HS-27A (cell line): ENCODE results near the gene RHOBTB1.
"Not testable (repeated sequence)": the region's sequence is repeated elsewhere in the genome, so short reads cannot be mapped to it uniquely, and the experiment has no call there.

Experiments used
- DNase-seq: peaks from one replicate; pipeline ENCODE4 v3.0.0-alpha.2; 2012; ENCODE audit warnings: low read depth, missing footprints

The RHOBTB1 gene, protein sequence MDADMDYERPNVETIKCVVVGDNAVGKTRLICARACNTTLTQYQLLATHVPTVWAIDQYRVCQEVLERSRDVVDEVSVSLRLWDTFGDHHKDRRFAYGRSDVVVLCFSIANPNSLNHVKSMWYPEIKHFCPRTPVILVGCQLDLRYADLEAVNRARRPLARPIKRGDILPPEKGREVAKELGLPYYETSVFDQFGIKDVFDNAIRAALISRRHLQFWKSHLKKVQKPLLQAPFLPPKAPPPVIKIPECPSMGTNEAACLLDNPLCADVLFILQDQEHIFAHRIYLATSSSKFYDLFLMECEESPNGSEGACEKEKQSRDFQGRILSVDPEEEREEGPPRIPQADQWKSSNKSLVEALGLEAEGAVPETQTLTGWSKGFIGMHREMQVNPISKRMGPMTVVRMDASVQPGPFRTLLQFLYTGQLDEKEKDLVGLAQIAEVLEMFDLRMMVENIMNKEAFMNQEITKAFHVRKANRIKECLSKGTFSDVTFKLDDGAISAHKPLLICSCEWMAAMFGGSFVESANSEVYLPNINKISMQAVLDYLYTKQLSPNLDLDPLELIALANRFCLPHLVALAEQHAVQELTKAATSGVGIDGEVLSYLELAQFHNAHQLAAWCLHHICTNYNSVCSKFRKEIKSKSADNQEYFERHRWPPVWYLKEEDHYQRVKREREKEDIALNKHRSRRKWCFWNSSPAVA

GRCh38 chr10:60944058-60944909 is at the start of gene RHOBTB1:
TSS of gene RHOBTB1 (minus strand) at chr10:60944185. CDS start at chr10:60911542, 32,643 bp downstream.
- peak; percentile 27 for DNase-seq

DNA sequence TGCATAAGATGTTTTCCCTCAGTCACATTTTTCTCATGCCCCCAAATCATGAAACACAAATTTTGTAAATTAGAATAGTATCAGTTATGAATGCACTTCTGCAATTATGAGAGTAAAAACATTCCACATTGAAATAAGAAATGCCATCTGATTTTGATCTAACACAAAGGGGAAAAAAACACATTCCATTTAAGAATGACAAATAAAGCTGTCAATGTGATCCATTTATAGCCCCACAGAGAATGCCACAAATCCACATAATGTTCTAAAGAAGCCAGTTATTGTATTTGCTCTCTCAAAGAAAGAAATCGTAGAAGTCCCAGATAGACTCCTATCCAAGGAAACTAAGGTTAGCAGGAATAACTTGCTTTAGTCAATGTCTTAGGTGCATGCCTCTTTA is 48.7 kb upstream of the RHOBTB1 start:
- DNase-seq, result no peak

- DNase-seq, result no peak
Observed at GRCh38 chr10:60990663-60991062, 46.7 kb upstream of the RHOBTB1 start.

DNA sequence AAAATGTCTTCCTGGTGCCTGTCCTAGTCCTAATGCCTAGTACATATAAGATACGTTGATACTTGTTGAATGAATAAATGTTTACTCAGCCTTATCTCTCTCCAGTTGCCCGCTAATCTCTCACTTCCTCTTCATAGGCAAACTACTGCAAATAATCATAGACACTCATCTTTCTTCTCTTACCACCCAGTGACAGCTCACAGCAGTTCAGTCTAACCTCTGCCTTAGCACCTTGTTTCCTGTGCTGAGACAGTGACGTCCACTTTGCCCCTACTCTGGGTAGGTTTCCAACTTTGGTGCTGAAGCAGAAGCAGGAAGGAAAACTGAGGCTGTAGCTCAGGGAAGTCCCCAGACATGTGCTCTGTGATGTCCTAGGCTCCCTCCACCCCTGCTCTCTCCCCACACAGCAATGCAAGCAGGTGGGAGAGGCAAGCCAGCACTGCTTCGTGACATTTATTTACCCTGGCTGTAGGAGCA is 45.5 kb upstream of the RHOBTB1 start:
- no peak for DNase-seq

DNA sequence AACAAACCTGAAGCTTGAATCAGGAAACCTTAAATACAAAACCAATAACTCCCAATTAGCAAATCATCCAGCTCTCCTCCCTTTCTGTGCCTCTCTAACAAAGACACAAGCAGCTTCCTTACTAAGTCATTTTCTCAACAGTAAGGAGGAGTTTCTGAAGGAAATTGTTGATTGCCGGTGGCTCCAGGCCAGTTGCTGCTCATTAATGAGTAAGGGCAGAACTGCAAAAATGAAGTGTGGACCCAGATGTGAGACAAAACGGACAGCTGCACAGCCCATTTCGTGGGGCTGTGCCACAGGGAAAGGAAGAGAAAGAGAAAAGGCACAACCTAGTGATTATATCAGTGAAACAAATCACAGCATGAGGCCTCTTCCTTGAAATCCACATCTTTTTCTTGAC is 42.8 kb upstream of the RHOBTB1 start:
- DNase-seq, result no peak

GRCh38 chr10:60985951-60986350 is 42.0 kb upstream of the RHOBTB1 start:
- DNase-seq, result no peak

DNA sequence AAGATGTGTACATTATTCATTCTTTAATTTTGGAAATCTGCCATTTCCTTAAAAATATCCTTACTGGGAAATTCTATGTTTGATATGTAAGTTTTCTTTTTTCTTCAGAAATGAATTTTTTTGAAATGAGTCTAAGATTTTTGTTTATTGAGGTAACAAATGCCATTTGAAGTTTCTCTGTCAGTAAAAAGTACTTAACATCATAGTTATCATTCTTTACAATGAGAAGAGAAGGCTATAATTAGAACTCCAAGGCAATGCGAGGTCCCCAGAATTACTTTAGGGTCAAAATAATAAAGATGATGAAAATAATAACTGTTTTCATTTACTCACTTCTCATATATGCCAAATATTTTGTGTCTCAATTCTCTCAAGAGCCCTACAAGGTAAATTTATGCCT is 37.0 kb upstream of the RHOBTB1 start:
- no peak for DNase-seq

GRCh38 chr10:60979667-60980104 is 35.7 kb upstream of the RHOBTB1 start:
- no peak for DNase-seq

DNA sequence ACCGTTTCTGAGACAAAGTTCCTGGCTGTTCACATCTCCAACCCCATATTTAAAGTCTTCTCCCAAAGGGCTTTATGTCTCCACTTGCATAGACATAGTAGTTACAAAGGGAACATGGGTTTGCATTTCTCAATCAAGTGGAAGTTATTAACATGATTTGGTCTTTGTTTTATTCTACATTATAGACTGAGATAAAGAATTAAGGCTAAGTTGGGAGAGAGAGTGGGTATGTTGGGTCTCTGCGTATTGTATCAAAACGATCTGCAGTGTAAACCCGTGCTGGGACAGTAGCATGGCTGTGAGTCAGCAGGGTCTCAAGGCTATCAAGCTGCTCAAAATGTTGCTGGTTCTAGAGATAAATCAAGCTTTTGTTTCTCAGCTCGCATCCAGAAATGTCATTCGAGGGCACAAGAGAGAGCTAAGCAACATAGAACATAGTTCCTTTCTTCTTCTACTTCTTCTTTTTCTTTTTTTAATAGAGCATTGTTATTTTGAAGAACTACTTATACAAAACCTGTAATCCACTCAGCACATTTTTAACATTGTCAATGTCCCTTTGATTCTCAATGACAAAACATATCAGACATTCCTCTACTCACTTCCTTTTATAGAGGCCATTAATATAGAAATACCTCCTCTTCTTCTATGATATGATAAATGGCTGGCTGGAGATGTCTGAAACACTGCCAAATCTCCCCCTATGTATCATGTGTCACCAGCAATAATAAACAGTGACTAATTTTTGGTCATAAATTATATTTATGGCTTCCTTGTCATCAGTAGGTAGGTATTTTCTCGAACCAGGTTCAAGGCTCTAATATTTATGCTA is 34.5 kb upstream of the RHOBTB1 start:
- no peak for DNase-seq

GRCh38 chr10:60977161-60978122 is 33.5 kb upstream of the RHOBTB1 start:
- no peak for DNase-seq

DNA sequence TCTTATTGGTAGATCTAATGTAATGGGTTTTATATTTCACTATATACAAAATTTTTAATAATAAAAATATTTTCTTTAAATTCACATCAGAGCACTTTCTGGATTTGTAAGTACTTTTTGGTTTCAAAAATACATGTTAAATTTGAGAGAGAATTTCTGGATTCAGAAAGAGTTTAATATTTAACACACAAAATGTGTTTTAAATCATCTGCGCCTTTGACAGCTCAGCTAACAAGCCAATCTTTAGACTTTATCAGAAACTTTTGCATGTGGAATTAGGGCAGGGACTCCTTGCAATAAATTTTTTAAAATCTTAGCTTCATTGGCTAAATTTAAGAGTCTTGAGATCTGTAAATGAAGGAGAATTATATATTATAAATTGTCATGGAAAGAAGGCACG is 32.7 kb upstream of the RHOBTB1 start:
- DNase-seq, result no peak

DNA sequence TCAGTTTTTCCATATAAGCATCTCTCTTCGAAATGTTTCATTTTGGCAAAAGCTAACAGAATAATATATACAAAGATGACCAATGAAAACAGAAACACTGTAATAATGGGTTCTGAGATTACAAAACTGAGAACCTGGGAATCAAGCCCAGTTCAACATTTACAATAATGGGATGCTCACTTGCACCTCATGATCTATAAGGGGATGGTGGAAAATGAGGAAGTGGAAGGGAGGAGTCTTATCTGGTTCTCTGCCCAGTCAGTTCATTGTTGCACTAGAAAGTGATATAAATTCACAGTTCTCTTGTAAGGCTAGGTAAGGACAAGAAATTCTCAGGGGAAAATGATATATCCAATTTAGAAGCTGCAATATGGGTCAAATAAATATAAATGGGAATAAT is 31.7 kb upstream of the RHOBTB1 start:
- DNase-seq, result no peak

GRCh38 chr10:60974463-60975149 is 30.6 kb upstream of the RHOBTB1 start:
- no peak for DNase-seq

DNA sequence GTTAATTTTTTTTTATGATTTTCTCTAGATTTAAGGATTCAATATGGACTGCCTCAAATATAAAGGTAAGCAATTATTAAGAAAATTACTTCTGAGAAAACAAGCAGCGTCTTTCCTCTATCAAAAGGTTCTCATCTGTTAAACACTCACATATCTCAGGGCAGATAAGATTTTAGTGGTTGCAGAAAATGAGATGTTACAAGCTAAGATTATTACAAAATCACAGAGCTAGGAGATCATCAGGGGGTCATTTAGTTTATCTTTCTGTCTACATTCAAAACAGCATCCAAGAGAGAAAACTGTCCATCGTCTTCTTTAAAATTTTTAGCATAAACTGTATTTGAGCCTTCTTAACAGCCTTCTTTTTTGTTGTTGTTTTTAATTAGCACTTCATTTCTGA is 29.1 kb upstream of the RHOBTB1 start:
- no peak for DNase-seq

DNA sequence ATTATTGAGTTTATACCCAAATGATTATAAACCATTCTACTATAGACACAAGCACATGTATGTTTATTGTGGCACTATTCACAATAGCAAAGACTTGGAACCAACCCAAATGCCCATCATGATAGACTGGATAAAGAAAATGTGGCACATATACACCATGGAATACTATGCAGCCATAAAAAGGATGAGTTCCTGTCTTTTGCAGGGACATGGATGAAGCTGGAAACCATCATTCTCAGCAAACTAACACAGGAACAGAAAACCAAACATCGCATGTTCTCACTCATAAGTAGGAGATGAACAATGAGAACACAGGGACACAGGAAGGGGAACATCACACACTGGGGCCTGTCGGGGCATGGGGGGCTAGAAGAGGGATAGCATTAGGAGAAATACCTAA is 28.2 kb upstream of the RHOBTB1 start:
- not testable (repeated sequence) for DNase-seq

GRCh38 chr10:60970526-60970925 is 26.5 kb upstream of the RHOBTB1 start:
- DNase-seq, result no peak

- DNase-seq, result no peak
Observed at GRCh38 chr10:60968504-60968903, 24.5 kb upstream of the RHOBTB1 start.

- no peak for DNase-seq
Observed at GRCh38 chr10:60967854-60968484, 24.0 kb upstream of the RHOBTB1 start.

DNA sequence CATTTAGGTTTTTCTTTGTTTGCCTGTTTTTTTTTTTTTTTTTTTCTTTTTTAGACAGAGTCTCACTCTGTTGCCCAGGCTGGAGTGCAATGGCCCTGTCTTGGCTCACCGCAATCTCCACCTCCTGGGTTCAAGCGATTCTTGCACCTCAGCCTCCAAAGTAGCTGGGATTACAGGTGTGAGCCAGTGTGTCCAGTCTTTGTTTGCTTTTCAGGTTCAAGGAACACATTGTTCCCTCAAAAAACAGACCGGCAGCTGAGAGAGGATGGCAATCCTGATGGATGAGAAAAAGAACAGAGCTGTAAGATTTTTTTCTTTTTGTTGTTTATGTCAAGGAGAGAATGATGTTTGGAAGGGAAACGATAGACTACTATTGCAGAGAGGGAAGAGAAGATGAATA is 23.3 kb upstream of the RHOBTB1 start:
- DNase-seq, result no peak
